ENCODE measurements around the gene MSANTD3.

GRCh38 chr9:100466171-100466828 is 39.4 kb downstream of the MSANTD3 start:
- no peak for TF ChIP-seq ZNF384 (IDR thresholded peaks at IDR 0.05)
- no peak for TF ChIP-seq SP1 (IDR thresholded peaks at IDR 0.05)
- TF ChIP-seq ARNT (IDR thresholded peaks at IDR 0.05): no peak
- TF ChIP-seq PKNOX1 (IDR thresholded peaks at IDR 0.05): no peak
- TF ChIP-seq NFRKB (IDR thresholded peaks at IDR 0.05): no peak
- no peak for TF ChIP-seq TARDBP (IDR thresholded peaks at IDR 0.05)
- TF ChIP-seq ELF4 (IDR thresholded peaks at IDR 0.05): no peak
- no peak for TF ChIP-seq SUZ12 (IDR thresholded peaks at IDR 0.05)
- TF ChIP-seq L3MBTL2 (conservative IDR thresholded peaks at IDR 0.05): no peak
- no peak for TF ChIP-seq FOXA1 (IDR thresholded peaks at IDR 0.05)
- TF ChIP-seq BHLHE40 (IDR thresholded peaks at IDR 0.05; ENCODE audit: borderline replicate concordance): no peak

All from HEK293T (cell line).